MG63 (cell line): ENCODE data around the gene ACSM2B. TPM values are rescaled to one million over a fixed set of nuclear protein-coding genes. Genes with fewer than 3 reads are reported as not detected.
A peak's percentile ranks its signal among the peaks of the same experiment; 100 is the strongest.
"Not testable (repeated sequence)": the region's sequence is repeated elsewhere in the genome, so short reads cannot be mapped to it uniquely, and the experiment has no call there.

Experiments used
- DNase-seq: peaks from one replicate; pipeline ENCODE4 v3.0.0-alpha.2; 2020
- H3K27me3 ChIP-seq: fragments of 250-450 bp; sonication (Bioruptor Pico); 2 replicates; pipeline ENCODE4 v1.5.1; 2020; ENCODE audit warnings: mild to moderate bottlenecking, moderate library complexity
- H3K36me3 ChIP-seq: fragments of 250-450 bp; sonication (Bioruptor Pico); 2 replicates; pipeline ENCODE4 v1.5.1; 2020; ENCODE audit warnings: mild to moderate bottlenecking, moderate library complexity
- H3K4me3 ChIP-seq: fragments of 250-450 bp; sonication (Bioruptor Pico); 2 replicates; pipeline ENCODE4 v1.5.1; 2020; ENCODE audit warnings: mild to moderate bottlenecking, moderate library complexity
- H3K9me3 ChIP-seq: fragments of 250-450 bp; sonication (Bioruptor Pico); 2 replicates; pipeline ENCODE4 v1.5.1; 2020; ENCODE audit warnings: mild to moderate bottlenecking, moderate library complexity
- total RNA-seq: library from RNA; depleted of rRNA; stranded (reverse); fragments of >200 nt; shearing (Covaris generic); gene quantifications from 2 replicates; pipeline ENCODE4 v1.2.3, GENCODE V29; 2014; ENCODE audit warnings: low replicate concordance; rRNA removed

Gene ACSM2B, protein sequence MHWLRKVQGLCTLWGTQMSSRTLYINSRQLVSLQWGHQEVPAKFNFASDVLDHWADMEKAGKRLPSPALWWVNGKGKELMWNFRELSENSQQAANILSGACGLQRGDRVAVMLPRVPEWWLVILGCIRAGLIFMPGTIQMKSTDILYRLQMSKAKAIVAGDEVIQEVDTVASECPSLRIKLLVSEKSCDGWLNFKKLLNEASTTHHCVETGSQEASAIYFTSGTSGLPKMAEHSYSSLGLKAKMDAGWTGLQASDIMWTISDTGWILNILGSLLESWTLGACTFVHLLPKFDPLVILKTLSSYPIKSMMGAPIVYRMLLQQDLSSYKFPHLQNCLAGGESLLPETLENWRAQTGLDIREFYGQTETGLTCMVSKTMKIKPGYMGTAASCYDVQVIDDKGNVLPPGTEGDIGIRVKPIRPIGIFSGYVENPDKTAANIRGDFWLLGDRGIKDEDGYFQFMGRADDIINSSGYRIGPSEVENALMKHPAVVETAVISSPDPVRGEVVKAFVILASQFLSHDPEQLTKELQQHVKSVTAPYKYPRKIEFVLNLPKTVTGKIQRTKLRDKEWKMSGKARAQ
- not detected in 2 replicates for total RNA-seq

DNA sequence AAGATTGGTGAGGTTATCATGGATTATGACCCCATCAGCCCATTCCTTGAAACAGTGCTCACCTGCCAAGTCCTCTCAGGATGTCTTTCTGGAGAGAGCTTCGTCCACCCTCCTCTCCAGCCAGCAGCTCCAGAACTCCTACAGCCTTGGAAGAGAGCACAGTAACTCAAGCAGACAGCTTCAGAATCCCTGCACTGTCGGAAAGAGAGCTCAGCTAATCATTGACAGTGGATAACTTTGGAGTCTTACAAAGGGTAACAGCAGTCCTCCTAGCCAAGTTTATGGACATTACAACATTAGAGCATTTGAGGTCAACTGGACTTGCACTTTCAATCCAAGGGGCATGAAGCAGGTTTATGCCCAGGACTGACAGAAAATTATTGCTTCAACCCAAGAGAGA is at the start of gene ACSM2B:
Gene ACSM2B (minus strand): TSS at position 223 of the 400 bp plus-strand sequence. CDS start 11,522 bp downstream, outside the sequence.
- H3K4me3 ChIP-seq, H3K27me3 ChIP-seq, DNase-seq, H3K36me3 ChIP-seq, H3K9me3 ChIP-seq: not testable (repeated sequence)

DNA sequence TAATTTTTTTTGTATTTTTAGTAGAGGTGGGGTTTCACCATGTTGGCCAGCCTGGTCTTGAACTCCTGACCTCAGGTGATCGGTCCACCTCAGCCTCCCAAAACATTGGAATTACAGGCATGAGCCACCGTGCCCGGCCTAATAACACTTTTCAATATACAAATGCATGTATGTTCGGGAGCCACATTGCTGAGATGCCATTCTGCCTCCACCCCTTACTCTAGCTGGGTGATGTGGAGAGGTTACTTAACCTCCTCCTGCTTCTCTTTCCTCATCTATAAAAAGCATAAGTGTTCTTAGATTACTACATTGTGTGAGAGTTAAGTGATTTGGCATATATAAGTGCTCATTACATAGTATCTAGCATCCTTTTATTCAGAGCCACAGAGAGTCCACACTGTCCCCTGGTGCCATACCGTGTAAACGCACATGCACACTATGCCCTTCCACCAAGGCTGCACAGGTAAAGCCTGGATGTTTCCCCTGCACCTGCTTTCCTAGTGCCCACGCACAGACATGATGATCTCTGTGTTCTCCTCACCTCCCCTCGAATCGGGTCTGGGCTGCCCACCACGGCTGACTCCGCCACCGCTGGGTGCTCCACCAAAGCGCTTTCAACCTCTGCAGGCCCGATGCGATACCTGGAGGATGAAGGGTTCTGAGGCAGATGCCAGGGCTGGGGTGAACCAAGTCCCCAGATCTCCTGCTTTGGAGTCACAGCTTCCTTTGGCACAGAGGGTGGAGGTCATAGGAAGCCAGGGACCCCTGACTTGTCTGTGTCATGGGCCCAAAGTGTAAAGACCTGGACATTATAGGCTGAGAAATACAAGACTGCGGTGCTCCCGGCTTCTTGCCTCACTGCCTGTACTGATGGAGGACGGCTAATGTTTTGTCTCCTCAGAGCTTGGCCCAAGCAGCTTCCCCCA is 49.0 kb upstream of the ACSM2B start:
- no peaks in the 10 kb centered on the region for H3K36me3 ChIP-seq
- H3K9me3 ChIP-seq: no peaks in the 10 kb centered on the region
- peaks cover 5% of the 10 kb centered on the region for H3K27me3 ChIP-seq
- DNase-seq: no peak
- H3K4me3 ChIP-seq: no peak overlapping the region

DNA sequence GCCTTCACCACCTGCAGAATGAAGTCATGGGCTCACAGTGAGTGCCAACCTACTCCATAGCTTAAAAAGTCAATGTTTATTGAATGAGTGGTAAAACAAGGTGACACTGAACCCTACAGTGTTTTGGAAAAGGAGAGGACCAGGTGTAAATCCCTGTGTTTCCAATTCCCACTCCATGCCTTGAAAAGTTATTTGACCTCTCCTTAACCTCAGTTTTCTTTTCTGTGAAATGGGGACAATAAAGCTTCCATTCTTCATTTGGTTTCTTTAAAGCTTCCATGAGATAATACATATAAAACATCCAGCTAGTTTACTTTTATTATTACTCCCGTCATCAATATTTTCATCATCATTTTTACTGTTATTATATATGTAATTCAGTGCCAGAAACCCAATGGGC is 48.0 kb upstream of the ACSM2B start:
- Histone ChIP-seq H3K27me3 (no peaks in the 10 kb centered on the region; the same call in none of the 2 replicates), H3K9me3 (no peaks in the 10 kb centered on the region), H3K4me3 (no peak overlapping the region), H3K36me3 (no peaks in the 10 kb centered on the region)
- DNase-seq: no peak

DNA sequence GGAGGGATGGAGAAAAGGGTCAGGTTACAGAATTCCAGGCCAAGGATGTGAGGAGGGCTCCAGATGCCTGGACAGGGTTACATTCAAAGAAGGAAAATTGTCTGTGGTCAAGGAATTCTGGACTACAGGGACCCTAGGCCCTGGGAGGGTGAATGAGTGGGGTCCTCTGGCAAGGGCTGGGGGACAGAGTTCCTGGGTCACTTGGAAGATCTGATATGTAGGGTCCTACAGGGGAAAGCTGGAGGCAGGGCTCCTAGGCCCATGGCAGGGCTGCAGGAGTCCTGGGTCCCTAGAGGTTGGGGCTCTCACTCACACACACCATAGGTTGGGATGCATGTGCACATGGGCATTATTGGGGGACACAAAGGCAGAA is 46.3 kb upstream of the ACSM2B start:
- no peak overlapping the region for H3K4me3 ChIP-seq

DNA sequence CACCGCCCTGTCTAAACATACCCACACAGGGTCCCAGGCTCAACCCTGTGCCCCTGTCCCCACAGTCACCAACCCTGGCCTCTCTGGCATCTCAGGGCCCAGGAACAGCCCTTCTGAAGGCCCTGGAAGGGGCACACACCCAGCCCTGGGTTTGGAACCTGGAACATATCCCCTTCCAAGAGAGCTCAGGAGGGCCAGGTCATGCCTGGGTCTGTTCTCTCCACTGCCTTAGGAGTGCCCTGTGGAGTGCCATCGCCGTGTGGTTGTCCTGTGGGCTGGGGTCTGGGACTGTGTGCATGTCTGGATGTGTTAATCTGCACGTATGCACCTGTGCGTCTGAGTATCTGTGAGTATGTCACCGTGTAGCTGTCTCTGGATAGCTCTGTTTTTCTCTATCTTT is 45.2 kb upstream of the ACSM2B start:
- Histone ChIP-seq H3K27me3 (peaks cover 3% of the 10 kb centered on the region), H3K4me3 (no peak overlapping the region), H3K36me3 (no peaks in the 10 kb centered on the region), H3K9me3 (no peaks in the 10 kb centered on the region)
- no peak for DNase-seq

More for the DNA sequence above, 46.3 kb upstream of the ACSM2B start:
- Histone ChIP-seq H3K27me3 (peaks cover 3% of the 10 kb centered on the region), H3K9me3 (no peaks in the 10 kb centered on the region), H3K36me3 (no peaks in the 10 kb centered on the region)
- DNase-seq: no peak

DNA sequence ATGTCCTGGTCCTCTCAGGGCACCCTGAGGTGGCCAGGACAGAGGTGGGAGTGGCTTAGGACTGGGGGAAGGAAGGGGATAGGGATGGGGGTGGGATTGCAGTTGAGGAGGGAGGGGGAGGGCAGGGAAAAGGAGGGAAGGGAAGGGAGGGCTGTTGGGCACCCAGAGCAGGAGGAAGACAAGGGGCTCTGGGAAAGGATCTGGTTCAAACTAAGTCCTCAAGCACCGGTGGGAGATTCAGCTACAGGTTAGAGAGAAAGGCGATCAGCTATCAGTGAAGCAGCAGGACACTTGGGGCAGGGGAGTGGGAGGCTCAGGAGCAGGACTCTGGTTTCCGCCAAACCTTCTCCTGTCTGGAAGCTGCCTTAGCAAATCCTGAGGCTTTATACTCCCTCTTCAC is 44.6 kb upstream of the ACSM2B start:
- Histone ChIP-seq H3K9me3 (no peaks in the 10 kb centered on the region), H3K4me3 (no peak overlapping the region), H3K27me3 (peaks cover 3% of the 10 kb centered on the region), H3K36me3 (no peaks in the 10 kb centered on the region)
- no peak for DNase-seq

DNA sequence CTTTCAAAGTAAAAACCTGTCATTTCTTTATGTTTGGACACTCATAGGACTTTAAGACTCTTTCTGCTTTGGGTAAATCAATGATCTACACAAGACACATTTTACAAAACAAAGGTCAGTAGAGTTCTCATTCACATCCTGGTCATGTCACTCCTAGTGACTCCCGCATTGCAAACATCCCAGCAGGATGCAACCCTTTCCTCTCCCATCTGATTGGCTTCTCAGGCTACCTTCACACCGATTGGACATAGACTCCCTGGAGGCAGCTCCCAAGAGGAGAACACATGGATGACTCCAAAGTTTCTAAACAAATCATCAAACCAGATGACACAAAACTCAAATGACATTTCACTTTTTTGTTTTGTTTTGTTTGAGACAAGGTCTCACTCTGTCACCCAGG is 43.8 kb upstream of the ACSM2B start:
- no peak for DNase-seq
- Histone ChIP-seq H3K4me3 (no peak overlapping the region), H3K9me3 (no peaks in the 10 kb centered on the region), H3K36me3 (no peaks in the 10 kb centered on the region), H3K27me3 (peaks cover 3% of the 10 kb centered on the region)

DNA sequence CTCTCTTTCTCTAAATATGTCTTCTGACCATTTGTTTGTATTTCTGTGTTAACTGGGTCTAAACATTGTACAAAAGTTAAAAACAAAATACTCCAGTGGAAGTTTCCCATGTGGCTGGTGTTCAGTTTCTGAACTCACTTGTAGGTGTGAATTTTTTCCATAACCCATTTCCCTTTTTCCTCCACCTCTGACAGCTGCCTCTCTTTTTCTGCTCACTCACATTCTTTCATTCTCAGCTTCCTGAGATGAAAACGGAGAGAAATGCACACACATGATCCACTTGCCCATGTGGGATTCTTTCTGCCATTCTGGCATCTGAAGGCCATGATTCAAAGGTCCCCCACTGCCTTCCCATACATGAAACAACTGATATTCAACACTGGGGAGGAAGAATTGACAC is 41.1 kb upstream of the ACSM2B start:
- Histone ChIP-seq H3K4me3 (no peak overlapping the region), H3K9me3 (no peaks in the 10 kb centered on the region), H3K36me3 (no peaks in the 10 kb centered on the region), H3K27me3 (peaks cover 3% of the 10 kb centered on the region)
- DNase-seq: no peak

DNA sequence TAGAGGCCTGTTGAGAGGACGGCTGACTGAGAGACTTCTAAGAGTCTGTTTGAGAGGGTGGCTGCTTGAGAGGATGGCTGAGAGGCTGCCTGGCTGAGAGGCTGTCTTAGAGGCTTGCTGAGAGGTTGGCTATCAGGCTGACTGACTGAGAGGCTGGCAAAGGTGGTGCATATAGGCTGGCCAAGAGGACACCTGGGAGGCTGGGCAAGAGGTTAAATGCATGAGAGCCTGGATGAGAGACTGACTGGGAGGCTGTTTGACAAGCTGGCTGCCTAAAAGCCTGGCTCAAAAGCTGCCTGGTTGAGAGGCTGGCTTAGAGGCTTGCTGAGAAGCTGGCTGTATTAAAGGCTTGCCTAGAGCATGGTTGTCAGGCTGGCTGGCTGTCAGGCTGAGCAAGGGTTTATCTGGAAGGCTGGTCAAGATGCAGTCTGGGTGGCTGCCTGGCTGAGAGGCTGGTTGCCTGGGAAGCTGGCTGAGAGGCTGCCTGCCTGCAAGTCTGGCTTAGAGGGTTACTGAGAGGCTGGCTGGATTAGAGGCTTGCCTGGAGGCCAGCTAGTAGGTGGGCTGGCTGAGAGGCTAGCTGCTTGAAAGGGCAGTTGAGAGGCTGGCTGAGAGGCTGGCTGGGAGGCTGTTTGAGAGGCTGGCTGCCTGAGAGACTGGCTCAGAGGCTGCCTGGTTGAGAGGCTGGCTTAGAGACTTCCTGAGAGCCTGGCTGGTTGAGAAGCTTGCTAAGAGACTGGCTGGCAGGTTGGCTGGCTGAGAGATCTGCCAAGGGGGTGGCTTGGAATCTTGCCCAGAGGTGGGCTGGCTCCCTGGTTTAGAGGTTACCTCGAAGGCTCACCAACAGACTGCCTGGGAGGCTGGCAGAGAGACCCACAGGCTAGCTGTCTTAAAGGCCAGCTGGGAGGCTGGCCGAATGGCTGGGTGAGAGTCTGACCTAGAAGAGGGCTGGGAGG is 38.3 kb upstream of the ACSM2B start:
- no peak for DNase-seq
- no peak overlapping the region for H3K4me3 ChIP-seq
- H3K27me3 ChIP-seq: peaks cover 5% of the 10 kb centered on the region; the same call in 1 of the 2 replicates
- H3K9me3 ChIP-seq: no peaks in the 10 kb centered on the region
- no peaks in the 10 kb centered on the region for H3K36me3 ChIP-seq

DNA sequence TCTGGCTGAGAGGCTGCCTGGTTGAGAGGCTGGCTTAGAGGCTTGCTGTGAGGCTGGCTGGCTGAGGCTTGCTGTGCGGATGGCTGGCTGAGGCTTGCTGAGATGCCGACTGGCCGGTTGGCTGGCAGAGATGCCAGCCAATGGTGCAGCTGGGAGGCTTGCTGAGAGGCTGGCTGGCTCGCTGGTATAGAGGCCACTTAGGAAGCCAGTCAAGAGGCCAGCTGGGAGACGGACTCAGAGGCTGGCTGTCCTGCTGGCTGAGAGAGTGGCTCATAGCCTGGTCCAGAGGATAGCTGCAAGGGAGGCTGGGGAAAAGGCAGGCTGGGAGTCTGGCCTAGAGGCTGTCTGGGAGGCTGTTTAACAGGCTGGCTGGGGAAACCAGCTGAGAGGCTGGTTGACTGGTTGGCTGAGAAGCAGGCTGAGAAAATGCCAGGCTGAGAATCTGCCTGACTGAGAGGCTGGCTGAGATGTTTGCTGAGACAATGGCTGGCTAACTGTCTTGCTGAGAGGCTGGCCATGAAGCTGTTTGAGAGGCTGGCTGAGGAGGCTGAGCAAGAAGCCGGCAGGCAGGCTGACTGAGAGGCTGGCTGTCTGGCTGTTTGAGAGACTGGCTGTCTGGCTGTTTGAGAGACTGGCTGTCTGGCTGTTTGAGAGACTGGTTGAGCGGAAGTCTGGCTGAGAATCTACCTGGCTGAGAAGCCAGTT is 37.5 kb upstream of the ACSM2B start:
- no peaks in the 10 kb centered on the region for H3K36me3 ChIP-seq
- H3K27me3 ChIP-seq: peaks cover 3% of the 10 kb centered on the region; the same call in 1 of the 2 replicates
- DNase-seq: no peak
- H3K9me3 ChIP-seq: no peaks in the 10 kb centered on the region
- H3K4me3 ChIP-seq: no peak overlapping the region

DNA sequence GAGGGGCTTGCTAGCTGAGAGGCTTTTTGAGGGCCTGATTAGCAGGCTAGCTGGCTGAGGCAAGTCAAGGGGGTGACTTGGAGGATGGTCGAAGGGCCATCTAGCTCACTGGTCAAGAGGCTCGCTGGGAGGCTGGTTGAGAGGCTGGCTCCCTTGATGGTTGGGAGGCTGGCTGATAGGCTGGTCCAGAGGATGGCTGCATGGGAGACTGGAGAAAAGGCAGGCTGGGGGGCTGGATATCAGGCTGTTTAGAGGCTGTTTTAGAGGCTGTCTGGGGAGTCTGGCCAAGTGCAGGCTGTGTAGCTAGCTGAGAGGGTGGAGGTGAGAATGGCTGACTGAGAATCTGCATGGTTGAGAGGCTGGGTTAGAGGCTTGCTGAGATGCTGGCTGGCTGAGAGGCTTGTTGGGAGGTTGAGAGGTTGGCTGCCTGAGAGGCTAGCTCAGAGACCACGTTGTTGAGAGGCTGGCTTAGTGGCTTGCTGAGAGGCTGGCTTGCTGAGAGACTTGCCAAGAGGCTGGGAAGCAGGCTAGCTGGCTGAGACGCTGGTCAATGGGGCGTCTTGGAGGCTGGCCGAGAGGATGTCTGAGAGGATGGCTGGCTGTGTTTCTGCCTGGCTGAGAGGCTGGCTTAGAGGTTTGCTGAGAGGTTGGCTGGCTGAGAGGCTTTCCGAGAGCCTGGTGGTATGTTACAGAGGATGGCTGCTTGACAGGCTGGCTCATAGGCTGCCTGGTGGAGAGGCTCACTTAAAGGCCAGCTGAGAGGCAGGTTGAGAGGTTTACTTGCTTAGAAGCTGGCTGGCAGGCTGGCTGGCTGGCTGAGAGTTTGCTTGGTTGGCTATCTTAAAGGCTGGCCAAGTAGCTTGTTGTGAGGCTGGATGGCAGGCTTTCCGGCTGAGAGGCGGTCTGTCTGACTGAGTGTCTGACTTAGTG is 36.6 kb upstream of the ACSM2B start:
- peak; percentile 77 for DNase-seq
- Histone ChIP-seq H3K9me3 (no peaks in the 10 kb centered on the region), H3K36me3 (no peaks in the 10 kb centered on the region), H3K27me3 (peaks cover 2% of the 10 kb centered on the region; the same call in 1 of the 2 replicates), H3K4me3 (no peak overlapping the region)

DNA sequence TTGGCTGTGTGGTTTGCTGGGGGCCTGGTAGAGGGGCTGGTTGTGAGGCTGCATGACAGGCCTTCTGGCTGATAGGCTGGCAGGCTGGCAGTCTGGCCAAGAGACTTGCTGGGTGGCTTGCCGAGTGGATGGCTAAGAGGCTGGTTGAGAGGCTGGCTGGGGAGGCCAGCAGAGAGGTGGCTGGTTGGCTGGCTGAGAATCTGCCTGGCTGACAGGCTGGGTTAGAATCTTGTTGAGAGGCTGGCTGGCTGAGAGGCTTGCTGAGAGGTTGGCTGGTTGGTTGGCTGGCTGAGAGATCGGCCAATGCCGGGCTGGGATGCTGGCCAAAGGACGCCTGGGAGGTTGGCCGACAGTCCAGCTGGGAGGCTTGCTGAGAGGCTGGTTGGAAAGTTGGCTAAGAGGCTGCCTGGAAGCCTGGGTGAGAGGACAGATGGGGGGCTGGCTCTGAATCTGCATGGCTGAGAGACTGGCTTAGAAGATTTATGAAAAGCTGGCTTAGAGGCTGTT is 35.9 kb upstream of the ACSM2B start:
- Histone ChIP-seq H3K36me3 (no peaks in the 10 kb centered on the region), H3K4me3 (no peak overlapping the region), H3K9me3 (no peaks in the 10 kb centered on the region), H3K27me3 (peaks cover 7% of the 10 kb centered on the region; the same call in 1 of the 2 replicates)
- DNase-seq: peak; percentile 68

DNA sequence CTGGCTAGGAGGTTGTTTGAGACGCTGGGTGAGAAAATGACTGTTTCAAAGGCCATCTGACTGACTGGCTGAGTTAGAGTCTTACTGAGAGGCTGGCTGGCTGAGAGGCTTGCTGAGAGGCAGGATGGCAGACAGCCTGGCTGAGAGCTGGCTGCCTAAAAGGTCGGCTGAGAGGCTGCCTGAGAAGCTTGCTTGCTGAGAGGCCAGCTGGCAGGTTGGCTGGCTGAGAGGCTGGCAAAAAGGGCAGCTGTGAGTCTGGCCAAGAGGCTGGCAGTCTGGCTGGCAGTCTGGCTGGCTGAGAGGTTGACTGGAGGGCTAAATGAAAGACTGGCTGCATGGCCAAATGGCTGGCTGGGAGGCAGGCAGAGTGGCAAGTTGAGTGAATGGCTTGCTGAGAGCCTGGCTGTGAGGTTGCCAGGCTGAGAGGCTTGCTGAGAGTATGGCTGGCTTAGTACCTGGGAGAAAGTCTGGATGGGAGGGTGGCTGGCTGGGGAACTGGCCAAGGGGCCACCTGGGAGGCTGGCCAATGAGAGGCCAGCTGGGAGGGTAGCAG is 35.3 kb upstream of the ACSM2B start:
- no peak overlapping the region for H3K4me3 ChIP-seq
- peak; percentile 54 for DNase-seq
- no peaks in the 10 kb centered on the region for H3K9me3 ChIP-seq
- H3K36me3 ChIP-seq: no peaks in the 10 kb centered on the region
- peaks cover 7% of the 10 kb centered on the region; the same call in 1 of the 2 replicates for H3K27me3 ChIP-seq

DNA sequence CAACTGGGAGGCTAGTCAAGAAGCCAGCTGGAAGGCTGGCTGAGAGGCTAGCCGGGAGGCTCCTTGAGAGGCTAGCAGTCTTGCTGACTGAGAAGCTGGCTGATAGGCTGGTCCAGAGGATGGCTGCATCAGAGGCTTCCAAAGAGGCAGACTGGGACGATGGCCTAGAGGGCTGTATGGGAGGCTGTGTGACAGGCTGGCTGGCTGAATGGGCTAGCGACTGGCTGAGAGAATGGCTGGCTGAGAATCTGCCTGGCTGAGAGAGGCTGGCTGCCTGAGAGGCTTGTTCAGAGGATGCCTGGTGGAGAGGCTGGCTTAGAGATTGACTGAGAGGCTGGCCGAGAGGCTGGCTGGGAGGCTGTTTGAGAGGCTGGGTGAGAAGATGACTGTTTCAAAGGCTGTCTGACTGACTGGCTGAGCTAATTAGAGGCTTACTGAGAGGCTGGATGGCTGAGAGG is 34.8 kb upstream of the ACSM2B start:
- H3K27me3 ChIP-seq: peaks cover 7% of the 10 kb centered on the region; the same call in 1 of the 2 replicates
- no peaks in the 10 kb centered on the region for H3K9me3 ChIP-seq
- DNase-seq: no peak
- no peak overlapping the region for H3K4me3 ChIP-seq
- no peaks in the 10 kb centered on the region for H3K36me3 ChIP-seq
